ENCODE results near the gene TMEM40. TPM values are rescaled to one million over a fixed set of nuclear protein-coding genes. Genes with fewer than 3 reads are reported as not detected.

The TMEM40 gene
- total and polyA plus RNA-seq, 9 of the 15 experiments (the other 6 are each of a cell fraction or from before 2014, with no cell fraction given), result 0.11 to 0.31 (median 0.14) TPM; not detected in 6

DNA sequence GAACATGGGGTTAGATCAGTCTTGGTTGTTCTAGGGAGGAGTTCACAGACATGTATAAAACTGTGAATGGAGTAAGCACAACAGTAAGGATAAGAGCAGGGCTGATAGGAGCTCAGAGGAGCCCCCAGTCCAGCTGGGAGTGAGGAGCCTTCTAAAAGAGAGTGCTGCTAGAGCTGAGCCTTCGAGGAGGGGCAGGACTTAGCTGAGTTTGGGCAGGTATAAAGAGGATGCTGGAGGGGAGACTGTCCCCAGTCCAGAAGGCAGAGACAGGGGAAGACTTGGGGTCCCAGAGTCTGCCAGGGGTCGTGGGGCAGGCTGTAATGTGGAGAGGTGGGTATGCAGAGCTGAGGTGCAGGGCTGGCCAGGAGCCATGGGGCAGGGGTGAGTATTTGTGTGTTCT, 49.5 kb upstream of the TMEM40 start:
- H3K27ac ChIP-seq (ENCODE audit: extremely low read depth, low read depth, low read length), result no peak overlapping the region
- H3K36me3 ChIP-seq (ENCODE audit: control insufficient read depth, insufficient read depth, low read length), result peaks cover 43% of the 10 kb centered on the region; the same call in 2 of the 3 replicates
- no peaks in the 10 kb centered on the region for H3K9me1 ChIP-seq (ENCODE audit: control insufficient read depth, insufficient read depth, low read length)
- in situ Hi-C loops (cut with MboI) (no loop called here), intact Hi-C loops (cut with micrococcal nuclease) (no loop called here)
- H3K4me3 ChIP-seq, result no peak overlapping the region
- ChIA-PET CTCF (ENCODE audit: low intra/inter-chr PET ratio) (no interaction called here), POLR2A (interaction anchor here (0.6 to 7.5 kb wide), 7 partner anchors 10 to 87 kb away, joined by 3 to 108 read pairs (median 21); partner anchors contain the start of genes CAND2 and RPL32)
- no peak for FAIRE-seq
- no peaks in the 10 kb centered on the region for H3K27me3 ChIP-seq (ENCODE audit: control insufficient read depth in 2 of 2, insufficient read depth in 2 of 2, low read length in 2 of 2)
- H4K20me1 ChIP-seq (replicated peaks; ENCODE audit: control insufficient read depth, insufficient read depth, low read length), result no peaks in the 10 kb centered on the region
- H3K79me2 ChIP-seq (ENCODE audit: control insufficient read depth, insufficient read depth, low read length), result no peaks in the 10 kb centered on the region
- no peak for DNase-seq (ENCODE audit: extremely low read depth in 1 of 4, low spot score in 3 of 4)
- no peak overlapping the region for H3K9ac ChIP-seq (ENCODE audit: insufficient read depth in 1 of 2, low read depth in 2 of 2, low read length in 2 of 2)
- no peak overlapping the region for H2AFZ ChIP-seq (ENCODE audit: low read depth, low read length)
- H3K4me2 ChIP-seq (ENCODE audit: insufficient read depth, low read length), result no peak overlapping the region
- WGBS (ENCODE audit: insufficient coverage, low coverage, missing lambda C conversion rate), result 36% methylated on average over 2 of the region's 2 CpGs
- H3K4me1 ChIP-seq (replicated peaks in 1 of 2; ENCODE audit: control insufficient read depth in 2 of 2, insufficient read depth in 2 of 2, low read length in 2 of 2), result peaks cover 9 to 17% of the 10 kb centered on the region in 2 experiments; a peak in 4 of 5 replicates
- no TSS peak for BruUV-seq (replicated peaks)
- no peak for ATAC-seq
- no peaks in the 10 kb centered on the region for H3K9me3 ChIP-seq (replicated peaks; ENCODE audit: control insufficient read depth, insufficient read depth, low read depth, low read length)
- TF ChIP-seq ZNF551 (CRISPR knock-in tag; IDR thresholded peaks at IDR 0.05) (no peak), STAG1 (CRISPR knock-in tag; IDR thresholded peaks at IDR 0.05; ENCODE audit: borderline replicate concordance) (no peak), JUNB (CRISPR knock-in tag; conservative IDR thresholded peaks at IDR 0.05) (no peak), ZNF586 (CRISPR knock-in tag; conservative IDR thresholded peaks at IDR 0.05) (no peak), ZNF232 (CRISPR knock-in tag; IDR thresholded peaks at IDR 0.05) (no peak), ZNF764 (CRISPR knock-in tag; IDR thresholded peaks at IDR 0.05; ENCODE audit: low read depth) (no peak), ZNF134 (CRISPR knock-in tag; conservative IDR thresholded peaks at IDR 0.05) (no peak), ARID2 (IDR thresholded peaks at IDR 0.05) (no peak), MEF2D (tag; conservative IDR thresholded peaks at IDR 0.05; ENCODE audit: low read depth) (no peak), ZNF282 (CRISPR knock-in tag; IDR thresholded peaks at IDR 0.05) (no peak), CSDE1 (IDR thresholded peaks at IDR 0.05) (no peak), SIRT6 (IDR thresholded peaks at IDR 0.05; ENCODE audit: low read depth, low read length) (no peak)
- TF ChIP-seq, protein P1, sequence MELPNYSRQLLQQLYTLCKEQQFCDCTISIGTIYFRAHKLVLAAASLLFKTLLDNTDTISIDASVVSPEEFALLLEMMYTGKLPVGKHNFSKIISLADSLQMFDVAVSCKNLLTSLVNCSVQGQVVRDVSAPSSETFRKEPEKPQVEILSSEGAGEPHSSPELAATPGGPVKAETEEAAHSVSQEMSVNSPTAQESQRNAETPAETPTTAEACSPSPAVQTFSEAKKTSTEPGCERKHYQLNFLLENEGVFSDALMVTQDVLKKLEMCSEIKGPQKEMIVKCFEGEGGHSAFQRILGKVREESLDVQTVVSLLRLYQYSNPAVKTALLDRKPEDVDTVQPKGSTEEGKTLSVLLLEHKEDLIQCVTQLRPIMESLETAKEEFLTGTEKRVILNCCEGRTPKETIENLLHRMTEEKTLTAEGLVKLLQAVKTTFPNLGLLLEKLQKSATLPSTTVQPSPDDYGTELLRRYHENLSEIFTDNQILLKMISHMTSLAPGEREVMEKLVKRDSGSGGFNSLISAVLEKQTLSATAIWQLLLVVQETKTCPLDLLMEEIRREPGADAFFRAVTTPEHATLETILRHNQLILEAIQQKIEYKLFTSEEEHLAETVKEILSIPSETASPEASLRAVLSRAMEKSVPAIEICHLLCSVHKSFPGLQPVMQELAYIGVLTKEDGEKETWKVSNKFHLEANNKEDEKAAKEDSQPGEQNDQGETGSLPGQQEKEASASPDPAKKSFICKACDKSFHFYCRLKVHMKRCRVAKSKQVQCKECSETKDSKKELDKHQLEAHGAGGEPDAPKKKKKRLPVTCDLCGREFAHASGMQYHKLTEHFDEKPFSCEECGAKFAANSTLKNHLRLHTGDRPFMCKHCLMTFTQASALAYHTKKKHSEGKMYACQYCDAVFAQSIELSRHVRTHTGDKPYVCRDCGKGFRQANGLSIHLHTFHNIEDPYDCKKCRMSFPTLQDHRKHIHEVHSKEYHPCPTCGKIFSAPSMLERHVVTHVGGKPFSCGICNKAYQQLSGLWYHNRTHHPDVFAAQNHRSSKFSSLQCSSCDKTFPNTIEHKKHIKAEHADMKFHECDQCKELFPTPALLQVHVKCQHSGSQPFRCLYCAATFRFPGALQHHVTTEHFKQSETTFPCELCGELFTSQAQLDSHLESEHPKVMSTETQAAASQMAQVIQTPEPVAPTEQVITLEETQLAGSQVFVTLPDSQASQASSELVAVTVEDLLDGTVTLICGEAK (IDR thresholded peaks at IDR 0.05), result no peak
- TF ChIP-seq, protein P1 (CRISPR knock-in tag; IDR thresholded peaks at IDR 0.05), result no peak
- TF ChIP-seq, protein P2, sequence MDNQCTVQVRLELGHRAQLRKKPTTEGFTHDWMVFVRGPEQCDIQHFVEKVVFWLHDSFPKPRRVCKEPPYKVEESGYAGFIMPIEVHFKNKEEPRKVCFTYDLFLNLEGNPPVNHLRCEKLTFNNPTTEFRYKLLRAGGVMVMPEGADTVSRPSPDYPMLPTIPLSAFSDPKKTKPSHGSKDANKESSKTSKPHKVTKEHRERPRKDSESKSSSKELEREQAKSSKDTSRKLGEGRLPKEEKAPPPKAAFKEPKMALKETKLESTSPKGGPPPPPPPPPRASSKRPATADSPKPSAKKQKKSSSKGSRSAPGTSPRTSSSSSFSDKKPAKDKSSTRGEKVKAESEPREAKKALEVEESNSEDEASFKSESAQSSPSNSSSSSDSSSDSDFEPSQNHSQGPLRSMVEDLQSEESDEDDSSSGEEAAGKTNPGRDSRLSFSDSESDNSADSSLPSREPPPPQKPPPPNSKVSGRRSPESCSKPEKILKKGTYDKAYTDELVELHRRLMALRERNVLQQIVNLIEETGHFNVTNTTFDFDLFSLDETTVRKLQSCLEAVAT (IDR thresholded peaks at IDR 0.05), result no peak
